Hindlimb muscle (tissue), 1 donor: Measurements from ENCODE around the gene FAAP100. TPM values are rescaled to one million over a fixed set of nuclear protein-coding genes. Genes with fewer than 3 reads are reported as not detected.

Source experiments
- DNase-seq: peaks from one replicate; pipeline ENCODE4 v3.0.0-alpha.2; 2013
- polyA plus RNA-seq: library from polyadenylated mRNA; unstranded; fragments of 120-200 nt; gene quantifications from one replicate; pipeline ENCODE4 v1.2.1, GENCODE V29; 2013; ENCODE audit not compliant: insufficient read length

The FAAP100 gene
- polyA plus RNA-seq, 1 donor = 22.3 TPM

DNA sequence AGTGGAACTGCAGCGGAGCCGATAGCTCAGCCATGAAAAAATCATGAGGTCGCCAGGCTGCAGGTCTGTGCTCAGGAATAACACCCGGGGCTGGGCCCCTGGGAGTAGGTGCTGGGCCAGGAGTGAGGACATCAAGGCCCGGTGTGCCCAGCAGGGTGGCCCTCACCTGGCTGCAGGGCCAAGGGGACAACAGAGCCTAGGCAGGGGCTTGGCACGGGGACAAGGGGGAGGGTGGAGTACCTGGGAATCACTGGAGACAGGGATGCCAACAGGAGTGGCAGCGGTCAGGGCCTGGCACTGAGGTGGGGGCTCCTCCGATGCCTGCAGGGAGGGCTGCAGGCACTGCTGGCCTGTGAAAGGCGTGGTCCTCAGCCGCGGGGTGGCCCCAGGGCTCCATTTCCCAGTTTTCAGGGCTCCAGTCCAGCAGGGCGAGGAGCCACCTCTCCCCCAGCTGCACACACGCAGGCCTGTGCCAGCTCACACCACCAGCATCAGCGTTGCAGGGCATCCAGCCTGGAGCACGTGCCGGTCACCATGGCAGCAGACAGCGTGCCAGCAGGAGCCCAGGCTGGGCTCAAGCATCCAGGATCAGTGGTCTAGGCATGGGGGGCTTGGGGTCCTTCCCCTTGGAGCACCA, 28.6 kb downstream of the FAAP100 start:
- no peak for DNase-seq

DNA sequence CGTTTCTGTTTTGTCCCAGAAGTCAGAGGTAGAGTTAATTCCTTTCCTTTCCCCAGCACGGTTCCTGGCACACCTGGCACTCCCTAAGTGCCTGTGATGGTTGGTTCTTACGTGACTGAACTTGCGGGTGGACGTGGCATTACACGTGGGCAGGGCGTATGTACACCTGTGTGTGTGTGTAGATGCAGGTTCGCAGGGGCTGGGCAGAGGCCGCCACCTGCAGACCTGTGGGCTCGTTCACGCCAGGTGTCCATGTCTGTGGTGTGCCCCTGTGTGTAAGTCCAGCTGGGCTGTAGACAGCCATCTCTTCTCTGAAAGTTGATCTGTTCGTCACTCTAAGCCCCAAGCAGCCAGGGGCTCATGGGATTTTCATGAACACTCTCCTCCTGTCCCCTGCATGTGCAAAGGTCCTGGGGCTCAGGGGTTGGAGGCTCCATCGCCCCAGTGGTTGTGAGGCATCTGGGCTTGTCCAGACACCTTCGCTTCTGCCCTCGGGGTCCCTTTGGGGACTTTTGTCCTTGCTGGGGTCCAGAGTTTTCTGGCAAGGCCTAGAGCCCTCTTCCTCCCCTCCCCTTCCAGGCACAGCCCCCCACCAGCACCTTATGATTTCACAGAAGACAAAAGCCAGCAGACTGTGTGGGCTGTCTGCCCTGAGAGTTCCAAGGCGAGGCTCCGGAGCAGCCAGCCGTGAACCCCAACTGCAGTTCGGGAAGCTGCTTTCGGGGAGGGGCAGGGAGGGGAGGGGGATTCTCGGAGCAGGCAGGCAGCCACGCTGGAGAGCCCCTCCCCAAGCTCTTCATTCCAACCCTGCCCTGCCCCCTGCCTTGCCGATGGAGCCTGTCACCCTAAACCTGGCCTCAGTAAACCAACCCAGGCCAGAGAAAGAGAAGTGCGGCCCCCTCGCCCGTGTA, 29.4 kb downstream of the FAAP100 start:
- DNase-seq = no peak

DNA sequence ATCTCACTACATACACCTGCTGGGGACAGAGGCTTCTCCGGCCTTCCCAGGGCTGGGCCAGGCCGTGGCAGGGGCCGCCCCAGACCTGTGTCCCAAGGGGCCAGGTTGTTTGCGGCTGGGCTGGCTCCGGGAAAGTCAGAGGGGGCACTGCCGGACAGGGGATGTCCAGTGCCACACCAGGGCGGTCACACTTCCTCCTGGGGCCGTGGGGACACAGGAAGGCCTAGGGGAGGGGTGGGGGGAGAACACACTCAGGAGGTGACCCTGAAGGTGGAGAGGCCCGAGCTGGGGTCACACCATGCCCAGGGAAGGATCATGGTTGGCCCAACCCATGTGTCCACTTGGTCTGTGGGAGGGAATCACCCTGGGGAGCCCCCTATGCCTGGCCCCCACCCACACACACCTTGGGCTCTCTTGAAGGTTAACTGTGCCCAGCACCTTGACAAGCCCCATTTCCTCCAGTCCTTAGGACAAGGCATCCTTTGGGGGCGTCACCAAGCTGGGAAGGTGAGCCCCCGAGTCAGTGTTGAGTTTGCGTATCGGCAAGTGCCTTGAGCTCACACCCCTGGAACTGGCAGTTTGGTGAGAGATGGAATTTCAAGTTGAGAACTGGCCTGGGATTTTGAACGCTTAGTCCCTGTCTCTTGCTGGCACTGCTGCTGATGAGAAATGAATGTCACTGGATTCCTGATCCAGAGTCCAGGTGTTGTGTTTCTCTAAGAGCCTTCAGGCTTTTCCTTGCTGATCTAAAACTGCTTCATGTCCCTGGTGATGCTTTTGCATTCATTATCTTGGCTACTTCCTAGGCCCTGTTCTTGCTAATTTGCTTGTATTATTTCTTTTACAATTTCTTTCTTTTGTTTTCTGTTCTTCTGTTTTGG, 31.9 kb downstream of the FAAP100 start:
- DNase-seq = no peak

DNA sequence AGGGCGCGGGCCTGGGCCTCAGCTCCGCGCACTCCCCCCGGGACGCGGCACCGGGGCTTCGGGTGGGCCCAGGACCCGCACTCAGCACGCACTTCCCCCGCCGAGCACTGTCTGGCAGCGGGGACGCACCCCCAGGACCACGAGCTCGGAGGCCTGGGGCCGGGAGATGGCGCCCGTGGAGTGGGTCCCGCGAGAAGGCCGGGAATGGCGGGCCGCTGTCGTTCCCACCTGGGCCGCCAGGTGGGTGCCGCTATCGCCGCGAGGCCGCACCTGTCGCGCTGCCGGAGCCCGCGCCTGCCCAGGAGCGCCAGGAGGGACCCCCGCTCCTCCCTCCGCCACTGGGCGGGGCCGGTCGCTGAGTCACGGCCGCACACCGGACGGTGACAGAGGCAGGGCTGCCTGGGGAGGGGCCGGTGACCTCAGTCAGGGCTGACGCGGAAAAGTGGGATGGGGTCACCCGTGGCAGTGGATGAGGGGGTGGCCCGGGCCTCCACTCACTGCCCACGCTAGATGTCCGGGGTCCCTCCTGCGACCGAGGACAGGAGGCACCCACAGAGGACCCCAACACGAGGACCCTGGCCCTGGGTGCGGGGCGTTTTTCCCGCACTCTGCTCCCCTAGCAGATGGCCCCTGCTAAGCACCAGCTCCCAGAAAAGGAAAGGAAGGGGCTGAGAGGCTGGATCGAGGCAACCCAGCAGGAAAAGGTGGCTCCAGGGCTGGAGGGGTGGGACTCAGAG, 32.7 kb downstream of the FAAP100 start:
- DNase-seq = no peak

DNA sequence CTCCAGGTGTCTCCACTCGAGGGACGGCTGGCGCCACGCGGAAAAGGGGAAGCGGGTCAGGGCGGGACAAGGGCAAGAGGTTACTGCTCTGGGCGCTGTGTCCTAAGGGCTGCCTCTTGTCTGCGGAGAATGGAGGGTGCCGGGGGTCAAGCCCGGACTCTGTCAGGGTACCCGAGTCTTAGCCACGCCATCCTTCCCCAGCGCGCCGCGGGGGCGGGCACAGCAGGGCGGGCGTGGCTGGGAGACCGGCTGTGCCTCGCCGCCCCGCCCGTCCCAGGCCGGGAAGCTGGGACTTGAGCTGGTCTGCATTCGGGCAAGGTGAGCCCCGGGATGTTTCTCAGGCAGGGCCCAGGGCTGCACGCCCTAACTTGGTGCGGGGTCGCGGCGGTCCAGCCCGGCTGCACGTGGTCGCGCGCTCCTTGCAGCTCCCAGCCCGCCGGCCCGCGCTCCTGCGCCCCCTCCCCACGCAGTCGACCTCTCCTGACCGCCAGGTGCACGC, 33.3 kb downstream of the FAAP100 start:
- DNase-seq = no peak

DNA sequence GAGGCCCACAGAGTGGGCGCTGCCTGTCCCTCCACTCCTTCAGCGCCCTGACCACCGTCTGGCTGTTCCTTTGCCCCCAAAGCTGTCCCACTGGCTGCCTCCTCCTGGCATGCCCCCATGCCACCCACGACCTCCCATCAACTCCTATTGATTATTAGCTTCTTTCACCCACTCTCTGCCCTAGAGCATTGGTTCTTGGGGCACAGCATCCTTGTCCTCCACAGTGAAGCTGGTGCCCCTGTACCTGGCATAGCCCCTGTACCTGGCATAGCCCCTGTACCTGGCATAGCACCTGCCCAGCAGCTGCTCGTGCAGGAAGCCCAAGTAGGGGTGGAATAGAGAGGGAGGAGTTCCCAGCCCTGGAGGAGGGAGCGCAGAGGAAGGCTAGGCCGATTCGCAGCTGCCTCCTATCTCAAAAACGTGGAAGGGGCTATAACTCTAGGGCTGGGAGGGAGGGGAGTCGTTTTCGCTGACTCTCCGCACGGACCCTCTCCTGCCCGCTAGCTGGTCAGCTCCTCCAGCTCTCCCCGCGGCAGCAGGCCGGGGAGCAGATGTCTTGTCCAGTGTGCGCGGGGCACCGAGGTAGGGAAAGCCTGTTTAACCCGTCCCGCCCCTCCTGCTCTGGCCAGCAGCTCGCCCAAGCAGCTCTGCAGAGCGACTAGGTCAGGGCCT, 33.9 kb downstream of the FAAP100 start:
- DNase-seq = no peak

DNA sequence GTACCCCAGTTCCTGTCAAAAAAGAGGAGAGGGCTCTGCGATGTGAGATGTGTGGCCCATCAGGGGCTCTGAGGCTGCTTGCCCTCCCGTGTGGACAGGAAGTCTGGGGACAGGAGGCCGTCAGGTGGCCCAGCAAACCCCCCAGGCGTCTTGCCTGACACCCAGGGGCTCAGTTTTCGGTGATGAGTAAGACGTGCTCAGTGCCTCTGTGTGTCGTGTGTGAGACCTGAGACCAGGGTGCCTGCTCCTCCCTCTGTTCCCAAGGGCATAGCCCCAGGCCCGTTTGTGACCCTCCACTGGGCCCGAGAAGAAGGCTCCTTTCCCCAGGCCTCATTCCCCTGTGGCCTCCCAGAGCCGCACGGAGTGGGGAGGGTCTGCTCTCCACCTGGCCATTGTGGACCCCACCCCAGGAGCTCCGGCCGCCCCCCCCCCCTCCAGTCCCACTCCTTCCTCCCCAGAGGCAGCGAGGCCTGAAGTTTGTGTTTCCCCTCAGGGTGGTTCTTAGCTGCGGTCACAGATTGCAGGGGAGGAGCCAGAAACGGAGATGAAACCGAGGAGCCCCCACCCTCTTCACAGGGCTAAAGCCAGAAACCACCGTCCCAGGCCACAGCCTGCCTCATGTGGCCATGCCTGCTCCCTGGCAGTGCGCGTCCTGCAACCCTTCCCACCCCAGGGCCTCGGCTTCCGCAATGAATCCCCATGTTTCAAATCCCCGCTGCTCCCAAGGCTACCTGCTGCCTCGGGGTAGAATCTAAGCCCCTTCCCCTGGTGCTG, 34.6 kb downstream of the FAAP100 start:
- DNase-seq = no peak

DNA sequence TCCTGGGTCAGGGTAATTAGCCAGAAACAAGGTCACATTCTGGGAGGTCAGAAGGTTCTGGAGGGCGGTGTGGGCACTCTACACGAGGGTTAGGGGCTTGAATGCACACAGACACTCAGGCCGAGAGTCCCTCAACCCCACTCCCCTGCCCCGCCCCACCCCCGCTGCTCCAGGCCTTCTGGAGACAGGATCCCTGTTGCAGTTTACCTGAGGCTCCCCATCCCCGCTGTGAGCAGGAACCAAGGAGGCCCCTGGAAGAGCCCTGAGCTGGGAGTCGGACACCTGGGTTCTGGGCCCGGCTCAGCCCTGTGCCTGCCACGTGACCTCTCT, 35.2 kb downstream of the FAAP100 start:
- no peak for DNase-seq

DNA sequence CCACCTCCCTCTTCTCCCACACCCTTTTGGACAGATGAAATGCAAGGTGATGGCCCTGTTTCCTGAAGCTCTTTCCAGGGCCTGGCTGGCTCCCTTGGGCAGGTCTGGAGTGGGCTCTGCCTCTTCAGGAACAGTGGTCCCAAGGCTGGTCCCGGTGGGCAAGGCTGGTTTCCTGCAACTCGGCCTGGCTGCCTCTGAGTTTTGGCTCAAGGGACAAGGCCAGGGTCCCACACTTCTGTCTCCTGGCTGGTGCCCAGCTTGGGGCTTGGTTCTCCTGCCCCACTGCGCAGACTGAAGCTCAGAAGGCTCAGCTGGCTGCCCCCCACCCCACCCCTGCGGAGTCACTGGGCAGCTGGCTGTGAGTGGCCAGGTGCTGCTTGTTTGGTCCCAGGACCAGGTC, 35.7 kb downstream of the FAAP100 start:
- DNase-seq = no peak

DNA sequence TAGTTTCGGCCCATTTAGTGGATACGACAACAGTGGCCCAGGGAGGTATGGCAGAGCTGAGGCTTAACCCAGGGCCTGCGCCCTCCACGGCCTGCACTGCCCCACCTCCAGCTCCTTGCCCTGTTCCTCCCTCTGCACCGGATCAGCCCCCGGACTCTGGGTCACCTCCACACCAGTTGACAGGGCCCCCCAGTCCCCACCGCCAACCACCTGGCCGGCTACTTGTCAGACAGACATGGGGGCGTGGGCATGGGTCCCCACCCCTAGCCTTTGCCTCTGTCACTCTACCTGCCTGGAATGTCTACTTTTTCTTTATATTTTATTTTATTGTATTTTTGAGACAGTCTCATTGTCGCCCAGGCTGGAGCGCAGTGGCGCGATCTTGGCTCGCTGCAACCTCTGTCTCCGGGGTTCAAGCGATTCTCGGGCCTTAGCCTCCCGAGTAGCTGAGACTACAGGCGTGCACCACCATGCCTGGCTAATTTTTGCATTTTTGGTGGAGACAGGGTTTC, 36.6 kb downstream of the FAAP100 start:
- DNase-seq = no peak

DNA sequence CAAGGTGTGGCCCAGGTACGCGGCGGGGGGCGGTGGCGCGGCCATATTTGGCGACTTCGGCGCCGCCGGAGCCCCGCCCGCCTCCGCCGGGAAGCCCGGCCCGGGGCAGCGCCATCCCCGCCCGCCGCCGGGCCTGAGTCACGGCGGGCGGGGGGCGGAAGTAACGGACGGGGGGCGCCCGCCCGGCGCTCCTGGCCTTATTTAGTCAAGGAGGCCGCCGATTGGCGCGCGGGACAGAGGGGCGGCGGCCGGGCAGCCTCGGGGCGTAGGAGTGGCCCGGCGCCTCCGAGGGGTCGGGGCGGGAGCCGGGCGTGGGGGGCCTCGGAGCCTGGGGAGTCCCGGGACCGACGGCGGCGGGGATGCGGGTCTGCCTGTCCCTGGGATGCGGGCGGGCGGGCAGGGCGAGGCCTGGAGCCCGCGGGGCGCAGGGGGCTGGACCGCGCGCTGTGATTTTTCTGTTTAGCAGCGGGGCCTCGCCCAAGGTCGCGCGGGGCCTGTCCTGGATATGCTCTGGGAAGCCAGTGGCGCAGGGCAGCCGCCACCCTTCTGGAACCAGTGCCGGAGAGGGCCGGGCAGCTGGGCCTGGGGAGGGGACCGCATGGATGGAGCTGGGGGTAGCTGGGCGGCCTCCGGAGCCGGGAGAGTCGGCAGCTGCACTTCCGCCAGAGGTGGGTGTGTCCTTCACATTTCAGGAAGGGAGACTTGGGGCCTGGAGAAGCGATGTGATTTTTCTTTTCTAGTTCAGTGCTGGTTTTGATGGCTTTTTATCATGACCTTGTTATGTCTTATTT, 37.2 kb downstream of the FAAP100 start:
- peak; percentile 78 for DNase-seq

DNA sequence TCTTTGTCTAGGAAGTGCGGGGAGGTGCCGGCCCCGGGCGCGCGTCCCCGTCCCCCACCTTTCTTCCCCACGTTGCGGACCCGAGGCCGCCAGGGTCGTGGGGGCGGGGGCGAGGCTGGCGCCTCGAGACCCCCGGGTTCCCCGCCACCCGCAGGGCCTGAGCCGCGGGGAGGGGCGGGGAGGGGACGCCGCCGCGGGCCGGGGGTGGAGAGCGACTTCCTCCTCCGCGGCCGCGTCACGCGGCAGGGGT, 37.7 kb downstream of the FAAP100 start:
- DNase-seq = no peak

DNA sequence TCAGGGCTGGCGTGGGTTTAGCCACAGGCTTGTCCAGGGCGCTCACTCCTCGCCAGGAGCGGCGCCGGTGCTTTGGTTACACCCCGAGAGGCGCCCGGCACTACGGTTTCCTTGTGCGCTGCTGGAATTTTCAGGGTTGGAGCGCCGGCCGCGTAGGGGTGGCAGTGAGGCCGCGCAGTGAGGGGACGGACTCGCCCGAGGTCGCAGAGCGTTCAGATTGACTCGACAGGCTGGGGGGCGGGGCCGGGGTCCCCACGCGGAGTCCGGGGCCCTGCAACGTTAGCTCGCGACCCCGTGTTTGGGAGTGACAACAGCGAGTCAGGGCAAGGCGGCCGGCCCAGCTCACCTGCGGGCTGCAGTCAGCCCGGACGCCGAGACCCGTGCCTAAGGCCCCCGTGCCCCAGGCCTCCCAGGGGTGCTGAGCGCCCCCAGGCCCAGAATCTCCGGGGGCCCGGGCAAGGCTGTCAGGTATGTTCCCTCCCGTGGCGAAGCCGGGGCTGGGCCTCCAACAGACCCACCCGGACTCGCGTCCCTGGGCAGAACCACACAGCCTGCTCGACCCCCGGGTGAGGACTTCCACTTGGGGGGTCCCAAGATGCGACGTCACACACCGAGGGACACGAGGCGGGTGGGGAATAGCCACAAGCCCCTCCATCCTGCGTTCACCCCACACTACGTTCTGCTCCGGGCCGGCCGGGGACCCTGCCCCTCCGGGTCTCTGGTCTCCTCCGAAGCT, 38.2 kb downstream of the FAAP100 start:
- peak; percentile 74 for DNase-seq

DNA sequence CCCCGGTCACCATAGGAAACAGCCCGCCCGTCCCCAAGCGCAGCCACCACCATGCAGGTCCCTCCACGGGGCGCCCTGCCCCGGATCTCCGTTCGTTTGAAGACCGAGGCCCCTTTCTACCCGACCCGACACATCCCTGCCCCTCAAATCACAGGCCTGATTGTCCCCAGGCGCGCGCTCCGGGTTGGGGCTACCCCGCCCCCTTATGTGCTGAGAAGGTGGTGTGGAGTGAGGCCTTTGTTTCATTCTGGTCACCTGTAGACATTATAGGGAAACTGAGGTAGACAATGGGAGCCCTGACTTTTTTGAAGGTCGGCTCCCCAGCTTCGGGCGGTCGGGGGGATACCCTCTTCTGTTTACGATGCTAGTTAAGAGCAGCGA, 38.8 kb downstream of the FAAP100 start:
- no peak for DNase-seq

DNA sequence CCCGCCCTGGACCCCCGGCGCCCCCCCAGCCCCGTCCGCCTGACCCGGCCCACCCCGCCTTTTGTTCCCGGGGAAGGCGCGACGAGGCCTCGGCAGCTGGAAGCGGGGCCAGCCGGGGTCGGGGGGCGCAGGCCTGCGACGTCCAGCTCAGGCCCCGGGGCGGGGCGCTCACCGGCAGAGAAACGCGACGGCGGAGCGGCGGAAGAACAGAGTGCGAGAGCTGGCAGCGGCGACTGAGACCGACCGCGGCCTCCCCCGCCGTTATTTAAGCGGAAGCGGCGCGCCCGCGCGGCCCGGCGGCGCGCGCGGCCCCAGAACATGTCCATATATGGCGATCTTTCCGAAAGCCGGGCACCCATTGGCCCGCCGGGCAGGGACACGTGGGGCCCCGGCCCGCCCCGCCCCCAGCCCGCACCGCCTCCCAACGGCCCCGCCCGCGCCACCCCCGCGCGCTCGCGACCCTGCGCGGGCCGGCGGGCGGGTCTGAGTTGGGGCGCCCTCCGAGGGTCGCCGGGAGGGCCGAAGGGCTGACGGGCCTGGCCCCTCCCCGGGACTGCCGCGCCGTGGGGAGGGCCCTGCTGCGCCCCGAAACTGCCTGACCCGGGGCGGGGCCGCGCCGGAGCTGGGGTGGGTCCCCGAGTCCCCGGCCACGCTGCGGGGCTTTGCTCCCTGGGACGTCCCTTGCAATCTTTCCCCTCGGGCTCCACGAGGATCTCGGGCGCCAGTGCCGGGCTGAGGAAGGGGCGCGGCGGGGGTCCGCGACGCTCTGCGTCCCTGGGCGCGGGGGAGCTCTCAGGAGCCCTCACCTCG, 39.4 kb downstream of the FAAP100 start, which contains the start of gene ACTG1:
Gene ACTG1 (minus strand): TSS at position 238 of the 810 bp plus-strand sequence. CDS start 445 bp downstream, outside the sequence.
- peak; percentile 98 for DNase-seq

DNA sequence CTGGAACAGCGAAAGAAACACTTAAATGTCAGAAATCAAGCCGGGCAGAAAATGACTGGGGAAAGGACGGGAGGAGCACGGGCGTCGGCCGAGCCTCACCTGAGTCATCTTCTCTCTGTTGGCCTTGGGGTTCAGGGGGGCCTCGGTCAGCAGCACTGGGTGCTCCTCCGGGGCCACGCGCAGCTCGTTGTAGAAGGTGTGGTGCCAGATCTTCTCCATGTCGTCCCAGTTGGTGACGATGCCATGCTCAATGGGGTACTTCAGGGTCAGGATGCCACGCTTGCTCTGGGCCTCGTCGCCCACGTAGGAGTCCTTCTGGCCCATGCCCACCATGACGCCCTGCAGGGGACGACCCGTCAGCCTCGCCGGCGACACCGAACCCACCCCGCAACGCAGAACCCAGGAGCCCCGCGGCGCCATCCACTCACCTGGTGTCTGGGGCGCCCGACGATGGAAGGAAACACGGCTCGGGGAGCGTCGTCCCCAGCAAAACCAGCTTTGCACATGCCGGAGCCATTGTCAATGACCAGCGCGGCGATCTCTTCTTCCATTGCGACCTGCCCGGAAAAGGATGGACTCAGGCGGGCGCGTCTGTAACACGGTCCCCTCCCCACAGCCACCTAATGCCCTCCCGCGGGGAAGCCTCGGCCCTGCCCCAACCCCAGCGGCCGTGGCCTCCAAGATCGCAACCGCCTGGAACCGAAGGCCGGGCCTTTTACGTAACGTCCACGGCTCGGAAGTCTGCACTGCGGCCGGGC, 40.2 kb downstream of the FAAP100 start:
- no peak for DNase-seq

DNA sequence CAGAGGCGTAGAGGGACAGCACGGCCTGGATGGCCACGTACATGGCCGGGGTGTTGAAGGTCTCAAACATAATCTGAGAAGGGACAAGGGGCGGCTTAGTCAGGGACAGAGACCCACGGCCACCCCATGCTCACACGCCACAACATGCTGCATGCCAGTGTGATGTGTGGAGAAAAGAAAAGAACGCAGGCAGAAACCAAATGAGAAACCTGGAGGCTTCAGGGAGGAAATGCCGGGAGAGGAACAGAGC, 40.7 kb downstream of the FAAP100 start:
- no peak for DNase-seq
